Choroid plexus epithelial cell (primary cell): ENCODE results near the gene TAF5L.

Experiments
- DNase-seq: peaks from one replicate; pipeline ENCODE4 v3.0.0-alpha.2; 2010; ENCODE audit warnings: low read depth
- H3K4me3 ChIP-seq: 2 replicates; pipeline ENCODE4 v1.5.1; 2011; ENCODE audit warnings: low read depth, mild to moderate bottlenecking, control low read depth, low read length, moderate library complexity
- TF ChIP-seq, protein P1 (sequence below): conservative IDR thresholded peaks from 2 replicates; pipeline ENCODE4 v1.5.1; 2011; ENCODE audit warnings: low read depth, mild to moderate bottlenecking, control low read depth, inconsistent platforms, low read length, moderate library complexity

TAF5L gene

DNA sequence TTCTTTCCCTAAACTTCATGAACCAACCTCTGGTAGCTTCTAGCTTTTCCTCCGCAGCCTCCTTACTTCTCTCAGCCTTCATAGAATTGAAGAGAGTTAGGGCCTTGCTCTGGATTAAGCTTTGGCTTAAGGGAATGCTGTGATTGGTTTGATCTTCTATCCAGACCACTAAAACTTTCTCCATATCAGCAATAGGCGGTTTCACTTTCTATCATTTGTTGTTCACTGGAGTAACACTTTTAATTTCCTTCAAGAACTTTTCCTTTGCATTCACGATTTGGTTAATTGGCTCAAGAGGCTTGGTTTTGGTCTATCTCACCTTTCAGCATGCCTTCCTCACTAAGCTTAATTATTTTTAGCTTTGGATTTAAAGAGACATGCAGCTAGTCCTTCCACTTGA is 5.2 kb upstream of the TAF5L start:
- TF ChIP-seq, protein P1, sequence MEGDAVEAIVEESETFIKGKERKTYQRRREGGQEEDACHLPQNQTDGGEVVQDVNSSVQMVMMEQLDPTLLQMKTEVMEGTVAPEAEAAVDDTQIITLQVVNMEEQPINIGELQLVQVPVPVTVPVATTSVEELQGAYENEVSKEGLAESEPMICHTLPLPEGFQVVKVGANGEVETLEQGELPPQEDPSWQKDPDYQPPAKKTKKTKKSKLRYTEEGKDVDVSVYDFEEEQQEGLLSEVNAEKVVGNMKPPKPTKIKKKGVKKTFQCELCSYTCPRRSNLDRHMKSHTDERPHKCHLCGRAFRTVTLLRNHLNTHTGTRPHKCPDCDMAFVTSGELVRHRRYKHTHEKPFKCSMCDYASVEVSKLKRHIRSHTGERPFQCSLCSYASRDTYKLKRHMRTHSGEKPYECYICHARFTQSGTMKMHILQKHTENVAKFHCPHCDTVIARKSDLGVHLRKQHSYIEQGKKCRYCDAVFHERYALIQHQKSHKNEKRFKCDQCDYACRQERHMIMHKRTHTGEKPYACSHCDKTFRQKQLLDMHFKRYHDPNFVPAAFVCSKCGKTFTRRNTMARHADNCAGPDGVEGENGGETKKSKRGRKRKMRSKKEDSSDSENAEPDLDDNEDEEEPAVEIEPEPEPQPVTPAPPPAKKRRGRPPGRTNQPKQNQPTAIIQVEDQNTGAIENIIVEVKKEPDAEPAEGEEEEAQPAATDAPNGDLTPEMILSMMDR: no peak
- no peak for DNase-seq

DNA sequence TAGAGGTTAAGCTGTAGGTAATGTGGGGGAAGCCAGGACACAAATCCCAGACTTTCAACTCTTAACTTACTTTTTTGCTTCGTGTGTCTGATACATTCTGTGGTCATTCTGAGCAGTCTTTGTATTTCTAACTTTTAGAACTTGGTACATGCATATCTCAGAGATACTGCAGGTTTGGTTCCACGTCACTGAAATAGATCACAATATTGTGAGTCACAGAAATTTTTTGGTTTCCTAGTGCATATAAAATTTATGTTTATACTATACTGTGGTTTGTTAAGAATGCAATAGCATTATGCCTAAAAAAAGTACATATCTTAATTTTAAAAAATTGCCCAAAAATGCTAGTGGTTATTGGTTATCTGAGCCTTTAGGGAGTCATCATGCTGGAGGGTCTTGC is 3.3 kb upstream of the TAF5L start:
- DNase-seq: peak; percentile 50
- TF ChIP-seq, protein P1: no peak
- H3K4me3 ChIP-seq: no peak overlapping the region

More for the DNA sequence above, 5.2 kb upstream of the TAF5L start:
- no peak overlapping the region for H3K4me3 ChIP-seq

DNA sequence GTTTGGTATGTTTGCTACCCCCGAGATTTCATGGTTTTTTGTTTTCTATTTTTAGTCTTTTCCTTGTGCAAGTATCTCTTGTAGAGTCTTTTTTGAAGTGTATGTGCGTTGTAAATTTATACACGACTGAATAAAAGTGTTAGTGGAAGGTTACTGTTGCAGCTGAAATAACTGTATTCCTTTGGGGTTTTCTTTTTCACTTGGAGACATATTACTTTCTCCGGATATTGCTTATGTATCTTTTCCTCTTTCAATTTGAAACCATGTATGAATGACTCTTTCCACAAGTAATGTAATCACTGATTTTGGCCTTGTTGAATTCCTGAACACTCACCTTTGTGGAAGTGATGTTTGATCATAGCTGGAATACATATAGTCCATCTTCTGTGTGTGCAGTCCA is 1.1 kb upstream of the TAF5L start:
- TF ChIP-seq, protein P1: no peak
- H3K4me3 ChIP-seq: peak overlapping the region; percentile 94
- DNase-seq: no peak

DNA sequence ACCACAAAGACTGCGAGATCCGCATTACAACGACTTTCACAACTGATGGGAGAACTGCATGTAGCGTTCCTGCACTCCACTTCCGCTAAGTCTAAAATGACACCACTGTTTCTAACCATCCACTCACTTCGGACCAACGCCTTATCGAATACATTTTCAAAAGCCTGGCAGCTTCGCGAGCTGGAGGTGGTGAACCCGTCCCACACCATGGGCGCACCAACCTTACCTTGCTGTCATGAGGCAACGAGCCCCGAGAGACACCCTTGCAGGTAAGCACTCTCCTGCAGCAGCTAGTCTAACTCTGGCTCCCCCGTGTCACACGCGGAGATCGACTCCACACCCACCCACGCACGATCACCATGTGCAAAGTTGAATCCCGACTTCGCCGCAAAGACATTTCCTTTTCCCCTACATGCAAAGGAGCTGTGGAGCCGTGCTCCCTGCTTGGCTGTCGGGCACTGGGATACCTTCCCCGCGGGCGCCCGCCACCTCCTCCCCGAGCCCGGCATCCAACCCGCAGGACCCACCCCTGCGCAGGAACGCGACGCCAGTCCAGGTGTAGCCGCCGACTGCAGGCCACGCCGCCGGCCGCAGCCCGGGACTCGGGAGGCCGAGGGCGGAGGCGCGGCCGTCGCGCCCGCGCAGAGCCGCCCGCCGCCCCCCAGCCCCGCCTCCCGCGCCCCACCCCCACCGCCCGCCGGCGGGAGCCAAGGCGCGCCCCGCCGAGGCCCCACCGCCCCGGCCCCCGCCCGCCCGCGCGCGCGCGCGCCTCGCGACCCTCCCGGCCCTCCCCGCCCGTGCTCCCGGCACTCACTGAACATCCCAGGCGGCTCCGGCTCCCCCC is 629 bp downstream of the TAF5L start:
- H3K4me3 ChIP-seq: peak overlapping the region; percentile 94
- TF ChIP-seq, protein P1: no peak
- peak; percentile 69 for DNase-seq

DNA sequence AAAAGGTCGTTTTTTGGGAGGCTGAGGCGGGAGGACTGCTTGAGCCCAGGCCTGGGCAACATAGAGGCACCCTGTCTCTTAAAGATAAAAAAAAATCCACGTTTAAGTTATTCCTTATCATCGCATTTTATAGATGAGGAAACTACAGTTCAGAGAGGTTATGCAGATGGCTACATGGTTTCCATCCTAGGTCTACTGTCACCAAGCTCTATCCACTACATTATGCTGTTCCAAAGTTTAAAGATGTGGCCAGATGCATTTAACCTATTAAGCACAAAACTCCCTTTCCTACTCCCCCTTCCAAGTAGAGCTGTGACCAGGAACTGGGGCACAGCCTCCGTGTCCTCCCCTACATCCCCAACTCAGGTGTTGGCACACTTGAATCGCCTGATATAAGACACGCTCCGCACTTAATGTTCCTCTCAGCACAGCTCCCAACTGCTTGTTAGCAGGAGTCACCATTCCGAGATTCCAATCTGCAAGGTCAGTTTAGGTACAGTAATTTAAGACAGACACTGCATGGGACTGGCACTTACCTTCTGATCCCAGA is 1.3 kb downstream of the TAF5L start:
- no peak for DNase-seq
- TF ChIP-seq, protein P1: no peak

DNA sequence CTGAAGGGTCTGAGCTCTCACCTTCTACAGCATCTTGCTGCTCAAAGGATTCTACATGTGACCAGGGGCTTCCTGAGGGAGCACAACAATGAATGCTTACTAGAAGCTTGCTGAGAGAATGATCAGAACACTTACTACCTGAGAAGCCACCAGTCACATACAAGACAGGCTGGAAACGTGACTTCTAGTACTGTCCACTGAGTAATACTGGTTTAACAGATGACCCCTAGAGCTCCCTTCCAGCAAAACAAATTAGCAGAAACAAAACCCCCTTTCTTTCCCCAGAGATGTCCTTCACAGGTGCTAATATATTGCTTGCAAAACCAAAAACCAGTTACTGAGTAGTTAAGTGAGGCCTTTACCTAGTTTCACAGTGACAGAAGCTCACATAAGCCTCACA is 2.1 kb downstream of the TAF5L start:
- DNase-seq: no peak
- TF ChIP-seq, protein P1: no peak
- no peak overlapping the region for H3K4me3 ChIP-seq

More for the DNA sequence above, 1.3 kb downstream of the TAF5L start:
- peak overlapping the region; percentile 94 for H3K4me3 ChIP-seq
